VCaP (cell line): ENCODE results near the gene NFXL1.
A peak's percentile ranks its signal among the peaks of the same experiment; 100 is the strongest.

Source experiments
- H3K27ac ChIP-seq: fragments of 450-650 bp; 2 replicates; pipeline ENCODE4 v1.5.1; 2017
- CTCF ChIP-seq: fragments of 450-650 bp; conservative IDR thresholded peaks from 2 replicates; pipeline ENCODE4 v1.5.1; 2017; ENCODE audit warnings: mild to moderate bottlenecking, moderate library complexity

The NFXL1 gene

DNA sequence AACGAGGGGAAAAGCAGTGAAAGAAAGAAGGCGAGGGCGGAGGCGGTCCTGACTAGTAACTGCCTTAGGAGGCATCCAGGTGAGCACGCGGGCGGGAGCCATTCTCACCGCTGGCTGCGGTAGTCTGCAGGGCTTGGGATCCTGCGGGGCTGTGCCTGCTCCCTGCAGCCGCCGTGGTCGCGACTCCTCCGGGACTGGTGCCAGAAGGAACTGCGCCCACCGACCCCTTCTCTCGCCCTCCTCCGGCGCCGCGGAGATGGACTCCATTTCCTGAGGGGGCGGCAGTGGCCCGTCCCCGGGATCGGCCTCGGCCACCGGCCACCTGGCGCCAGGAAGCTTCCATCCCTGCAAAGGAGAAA, 543 bp downstream of the NFXL1 start:
- H3K27ac ChIP-seq = peak overlapping the region; percentile 95
- no peak; the same call in 1 of the 2 replicates for TF ChIP-seq CTCF

DNA sequence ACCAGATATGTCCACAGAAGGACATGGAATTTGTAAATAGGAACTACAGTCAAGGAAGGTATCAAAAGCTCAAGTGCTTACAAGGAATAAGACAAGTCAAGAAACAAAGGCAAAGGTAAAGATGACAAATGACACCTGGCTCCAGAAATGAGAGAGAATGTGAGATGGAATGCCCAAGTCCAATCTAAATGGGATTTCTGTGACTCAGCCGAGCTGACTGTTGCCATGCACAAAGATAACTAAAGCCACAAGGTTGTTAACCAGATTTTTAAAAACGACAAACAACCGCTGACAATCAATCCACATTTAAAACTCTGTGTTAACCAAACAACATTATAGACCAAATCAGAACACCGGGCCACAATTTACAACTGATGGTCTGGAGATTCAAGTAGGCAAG, 1.1 kb downstream of the NFXL1 start:
- H3K27ac ChIP-seq = peak overlapping the region; percentile 95
- TF ChIP-seq CTCF = no peak

DNA sequence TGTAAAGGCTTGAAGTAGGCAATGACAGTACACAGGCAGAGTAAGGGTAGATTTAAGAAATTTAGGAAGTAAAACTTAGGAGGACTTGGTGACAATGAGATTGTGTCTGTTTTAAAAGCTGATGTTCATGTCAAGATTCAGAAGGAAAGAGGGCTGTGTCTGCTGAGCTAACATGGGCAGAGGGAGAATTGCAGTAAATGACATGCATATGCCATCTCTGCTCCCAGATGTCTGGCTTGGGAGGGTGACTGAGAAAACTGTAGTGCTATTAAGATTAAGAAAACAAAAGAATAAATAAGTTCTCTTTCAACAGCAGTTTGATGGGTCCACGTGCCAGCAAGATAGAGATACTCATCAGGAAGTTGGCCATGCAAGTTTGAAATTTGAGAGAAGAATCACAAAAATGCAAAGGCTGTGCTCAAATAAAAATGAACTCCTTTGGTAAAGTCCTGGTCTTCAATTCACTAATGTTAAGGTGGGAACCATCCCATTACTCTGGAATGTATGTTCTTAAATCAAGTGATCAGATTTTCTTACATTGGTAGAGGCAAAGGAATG, 7.2 kb downstream of the NFXL1 start:
- H3K27ac ChIP-seq = no peak overlapping the region
- no peak for TF ChIP-seq CTCF

DNA sequence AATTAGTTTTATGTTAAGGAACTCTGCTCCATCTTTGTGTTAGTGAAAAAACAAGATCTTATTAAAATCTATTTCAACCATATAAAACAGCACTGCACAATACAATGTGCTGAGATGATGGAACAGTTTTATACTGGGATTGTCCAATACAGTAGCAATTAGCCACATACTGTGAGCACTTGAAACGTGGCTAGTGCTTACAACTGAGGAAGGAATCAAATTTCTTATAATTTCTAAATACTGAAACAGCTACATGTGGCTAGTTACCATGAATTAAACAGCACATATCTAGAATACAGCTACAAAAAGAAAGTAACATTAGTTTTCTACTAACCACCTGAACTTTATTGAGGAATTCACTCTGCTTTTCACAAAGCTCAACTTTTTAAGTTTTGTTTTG, 14.7 kb downstream of the NFXL1 start:
- TF ChIP-seq CTCF = no peak
- no peak overlapping the region for H3K27ac ChIP-seq

DNA sequence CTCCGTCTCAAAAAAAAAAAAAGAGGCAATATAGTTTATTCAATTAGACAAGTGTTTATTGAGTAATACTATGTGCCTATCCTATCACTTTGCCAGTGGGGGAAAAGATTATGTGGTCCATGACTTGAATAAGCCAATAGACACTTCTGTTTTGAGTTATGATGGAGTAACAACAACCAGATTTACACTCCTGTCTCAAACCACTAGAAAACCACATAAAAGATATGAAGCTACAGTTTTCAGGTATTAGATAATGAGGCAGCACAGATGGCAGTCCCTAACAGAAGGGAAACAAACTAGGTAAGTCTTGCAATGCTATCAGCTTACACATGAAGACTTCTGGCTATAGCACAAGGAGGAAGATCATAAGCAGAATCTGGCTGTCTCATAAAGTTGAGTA, 22.5 kb downstream of the NFXL1 start:
- TF ChIP-seq CTCF = no peak
- no peak overlapping the region for H3K27ac ChIP-seq

- H3K27ac ChIP-seq = no peak overlapping the region
- TF ChIP-seq CTCF = no peak
Observed at GRCh38 chr4:47882228-47882627, 32.2 kb downstream of the NFXL1 start.

DNA sequence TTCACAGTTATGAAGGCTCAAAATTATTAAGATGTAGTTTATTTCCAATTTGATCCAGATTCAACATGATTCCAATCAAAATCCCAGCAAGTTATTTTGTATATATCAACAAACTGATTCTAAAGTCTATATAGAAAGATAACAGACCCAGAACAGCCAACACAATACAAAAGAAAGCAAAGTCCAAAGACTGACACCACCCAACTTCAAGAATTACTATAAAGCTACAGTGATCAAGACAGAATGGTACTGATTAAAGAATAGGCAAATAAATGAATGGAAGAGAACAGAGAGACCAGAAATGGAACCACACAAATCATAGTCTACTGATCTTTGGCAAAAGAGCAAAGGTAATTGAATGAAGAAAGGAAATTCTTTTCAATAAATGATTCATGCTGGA, 34.9 kb downstream of the NFXL1 start:
- no peak overlapping the region for H3K27ac ChIP-seq
- TF ChIP-seq CTCF = no peak
